Panc1 (cell line): ENCODE data around the gene DAGLA. TPM values are rescaled to one million over a fixed set of nuclear protein-coding genes. Genes with fewer than 3 reads are reported as not detected.

Experiments
- ATAC-seq: fragments of 200-7000 bp; cut with Tn5 transposase; 2 replicates; pipeline ENCODE4 v1.9.1; 2020; ENCODE audit warnings: mild to moderate bottlenecking, moderate library complexity
- BruUV-seq: library from RNA; stranded (reverse); fragments of 400-500 nt; replicated peaks from 2 replicates; lab custom pipeline; 2021; lab: Mats Ljungman, UMichigan
- CTCF ChIA-PET: fragments of 300-600 bp; sonication (Branson Sonifier 250); formaldehyde crosslinking; loops from one replicate; lab custom pipeline; 2022; ENCODE audit warnings: antibody characterized with exemption; lab: Charles Lee
- POLR2A ChIA-PET: fragments of 300-600 bp; sonication (Branson Sonifier 250); formaldehyde crosslinking; loops from one replicate; lab custom pipeline; 2022; ENCODE audit warnings: antibody characterized with exemption; lab: Charles Lee
- DNase-seq: peaks from one replicate; pipeline ENCODE4 v3.0.0-alpha.2; 2010; ENCODE audit warnings: low read depth, low spot score
- H3K27ac ChIP-seq: 2 replicates; pipeline ENCODE4 v1.5.1; 2011; ENCODE audit warnings: mild to moderate bottlenecking, low read length, inconsistent platforms
- H3K27me3 ChIP-seq: fragments of 200-500 bp; sonication (Bioruptor generic); 2 replicates; pipeline ENCODE4 v1.6.0; 2014; ENCODE audit warnings: low read length, inconsistent platforms; ENCODE audit not compliant: control insufficient read depth, insufficient read depth
- H3K36me3 ChIP-seq: fragments of 200-500 bp; sonication (Bioruptor generic); 2 replicates; pipeline ENCODE4 v1.5.1; 2014; ENCODE audit warnings: inconsistent platforms, mild to moderate bottlenecking, low read length, moderate library complexity; ENCODE audit not compliant: control insufficient read depth, insufficient read depth
- H3K4me1 ChIP-seq: 2 replicates; pipeline ENCODE4 v1.5.1; 2011; ENCODE audit warnings: inconsistent platforms, mild to moderate bottlenecking, low read length, moderate library complexity; ENCODE audit not compliant: control insufficient read depth, insufficient read depth
- H3K4me3 ChIP-seq, 2 experiments: 2 replicates each; pipeline ENCODE4 v1.5.1; 2011 to 2012; ENCODE audit warnings: low read depth in 2 of 2, low read length in 2 of 2, mild to moderate bottlenecking in 2 of 2, inconsistent platforms in 1 of 2, moderate library complexity in 1 of 2
- H3K9me3 ChIP-seq: fragments of 200-500 bp; sonication (Bioruptor generic); 2 replicates; pipeline ENCODE4 v1.5.1; 2014; ENCODE audit warnings: low read depth, mild to moderate bottlenecking, inconsistent platforms, low read length, moderate library complexity; ENCODE audit not compliant: control insufficient read depth, insufficient read depth
- CTCF ChIP-seq: fragments of 450-650 bp; IDR thresholded peaks from 2 replicates; pipeline ENCODE4 v1.5.1; 2017; ENCODE audit warnings: mild to moderate bottlenecking
- POLR2AphosphoS5 ChIP-seq: IDR thresholded peaks from 2 replicates; pipeline ENCODE4 v1.6.1; 2012; ENCODE audit warnings: mild to moderate bottlenecking, low read depth, low read length, moderate library complexity
- REST ChIP-seq, 2 experiments: IDR thresholded peaks; 2 replicates each; pipeline ENCODE4 v1.6.1; 2011 to 2012; ENCODE audit warnings: low read depth in 2 of 2, control low read depth in 1 of 2, low read length in 1 of 2, mild to moderate bottlenecking in 1 of 2, moderate library complexity in 1 of 2; ENCODE audit not compliant: insufficient read depth in 1 of 2
- SIN3A ChIP-seq: IDR thresholded peaks from 2 replicates; pipeline ENCODE4 v1.6.1; 2012; ENCODE audit warnings: low read depth, mild to moderate bottlenecking, low read length, moderate library complexity, borderline replicate concordance; ENCODE audit not compliant: insufficient read depth
- TCF7L2 ChIP-seq: IDR thresholded peaks from 2 replicates; pipeline ENCODE4 v1.6.1; 2011; ENCODE audit warnings: mild to moderate bottlenecking, low read depth, low read length, inconsistent platforms
- in situ Hi-C: cut with HindIII; loops from 2 replicates; pipeline ENCODE4 v1.10.0; 2016; ENCODE audit warnings: low sequenced_read_pairs, low pct_unique_long_range_greater_than_20kb
- intact Hi-C: fragments of 100-400 bp; cut with micrococcal nuclease; formaldehyde crosslinking; loops from one replicate; pipeline ENCODE4 v1.10.0; 2022; ENCODE audit not compliant: unreplicated experiment
- total RNA-seq: library from RNA; stranded (reverse); gene quantifications from one replicate; pipeline ENCODE4 v1.2.1, GENCODE V29; 2021; ENCODE audit not compliant: unreplicated experiment

DAGLA gene
- total RNA-seq, 1 experiment from 2014 or later: 6.4 TPM

- ATAC-seq (peak; percentile 19), DNase-seq (no peak)
- no peaks in the 10 kb centered on the region for H3K27me3 ChIP-seq
- H3K4me3 ChIP-seq: no peak overlapping the region
- no TSS peak for BruUV-seq
- ChIA-PET POLR2A (no interaction called here), CTCF (interaction anchor here (1.0 to 1.5 kb wide), 3 partner anchors 23 to 52 kb away, joined by 3 to 4 read pairs (median 4); no protein-coding TSS in a partner anchor)
- intact Hi-C loops: no loop called here
- no peaks in the 10 kb centered on the region for H3K9me3 ChIP-seq
- no peaks in the 10 kb centered on the region for H3K36me3 ChIP-seq
- in situ Hi-C loops: no loop called here
- TF ChIP-seq POLR2AphosphoS5 (no peak), TCF7L2 (no peak)
- peak overlapping the region; percentile 78 for H3K27ac ChIP-seq
- peaks cover 61% of the 10 kb centered on the region for H3K4me1 ChIP-seq
These were observed 14.9 kb downstream of the DAGLA start for GRCh38 chr11:61694946-61695706.

GRCh38 chr11:61695917-61696316, 15.7 kb downstream of the DAGLA start:
- intact Hi-C loops: no loop called here
- no peak for DNase-seq
- Histone ChIP-seq H3K9me3 (no peaks in the 10 kb centered on the region), H3K4me1 (peaks cover 69% of the 10 kb centered on the region), H3K4me3 (peak overlapping the region in 1 of 2 experiments; percentile 30; a peak in 2 of 4 replicates), H3K36me3 (no peaks in the 10 kb centered on the region), H3K27me3 (no peaks in the 10 kb centered on the region), H3K27ac (peak overlapping the region; percentile 78)
- no peak for TF ChIP-seq SIN3A
- no peak for TF ChIP-seq CTCF
- no peak for TF ChIP-seq REST (IDR thresholded peaks at IDR 0.05; ENCODE audit: insufficient read depth in 1 of 2, low read depth in 2 of 2, low read length in 1 of 2)
- TF ChIP-seq TCF7L2: no peak
- no peak for TF ChIP-seq POLR2AphosphoS5
- peak; percentile 69 for ATAC-seq
- no TSS peak for BruUV-seq
- CTCF ChIA-PET: interaction anchor here (1.1 kb wide), 1 partner anchor 52 kb away, joined by 4 read pairs; no protein-coding TSS in a partner anchor
- in situ Hi-C loops: no loop called here
- POLR2A ChIA-PET: no interaction called here

- CTCF ChIA-PET: no interaction called here
- no peak for ATAC-seq
These were observed 16.4 kb downstream of the DAGLA start for GRCh38 chr11:61696602-61697001.

More at GRCh38 chr11:61696602-61697001, 16.4 kb downstream of the DAGLA start:
- in situ Hi-C loops (no loop called here), intact Hi-C loops (no loop called here)
- no peaks in the 10 kb centered on the region for H3K36me3 ChIP-seq
- DNase-seq: no peak
- H3K4me3 ChIP-seq: no peak overlapping the region
- peaks cover 76% of the 10 kb centered on the region for H3K4me1 ChIP-seq
- H3K9me3 ChIP-seq: no peaks in the 10 kb centered on the region
- H3K27me3 ChIP-seq: no peaks in the 10 kb centered on the region
- POLR2A ChIA-PET: no interaction called here
- peak overlapping the region; percentile 62 for H3K27ac ChIP-seq
- no TSS peak for BruUV-seq
- TF ChIP-seq CTCF (no peak), POLR2AphosphoS5 (no peak), SIN3A (no peak), TCF7L2 (no peak), REST (IDR thresholded peaks at IDR 0.05; ENCODE audit: insufficient read depth in 1 of 2, low read depth in 2 of 2, low read length in 1 of 2) (no peak)
